ENCODE results near the gene AP5S1.

DNA sequence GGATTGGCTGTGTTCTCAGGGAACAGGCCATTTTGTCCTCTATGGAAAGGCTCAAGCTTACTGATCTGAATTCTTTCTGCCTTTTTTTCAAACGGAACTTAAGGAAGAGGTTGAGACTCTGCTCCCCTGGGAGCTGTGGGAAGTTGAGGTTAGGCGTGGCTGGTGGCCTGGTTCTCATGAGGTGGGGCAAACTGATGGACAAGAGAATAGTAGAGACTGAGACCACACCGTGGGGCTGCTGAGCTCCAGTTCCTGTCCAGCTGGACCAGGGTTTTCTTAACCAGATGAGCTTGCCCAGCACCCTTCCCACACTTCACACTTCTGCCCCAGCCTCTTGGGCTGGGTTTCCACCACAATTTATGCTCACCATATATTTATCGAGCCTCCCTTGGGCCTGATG lies 6.1 kb downstream of the AP5S1 start:
- TF ChIP-seq, protein P1, sequence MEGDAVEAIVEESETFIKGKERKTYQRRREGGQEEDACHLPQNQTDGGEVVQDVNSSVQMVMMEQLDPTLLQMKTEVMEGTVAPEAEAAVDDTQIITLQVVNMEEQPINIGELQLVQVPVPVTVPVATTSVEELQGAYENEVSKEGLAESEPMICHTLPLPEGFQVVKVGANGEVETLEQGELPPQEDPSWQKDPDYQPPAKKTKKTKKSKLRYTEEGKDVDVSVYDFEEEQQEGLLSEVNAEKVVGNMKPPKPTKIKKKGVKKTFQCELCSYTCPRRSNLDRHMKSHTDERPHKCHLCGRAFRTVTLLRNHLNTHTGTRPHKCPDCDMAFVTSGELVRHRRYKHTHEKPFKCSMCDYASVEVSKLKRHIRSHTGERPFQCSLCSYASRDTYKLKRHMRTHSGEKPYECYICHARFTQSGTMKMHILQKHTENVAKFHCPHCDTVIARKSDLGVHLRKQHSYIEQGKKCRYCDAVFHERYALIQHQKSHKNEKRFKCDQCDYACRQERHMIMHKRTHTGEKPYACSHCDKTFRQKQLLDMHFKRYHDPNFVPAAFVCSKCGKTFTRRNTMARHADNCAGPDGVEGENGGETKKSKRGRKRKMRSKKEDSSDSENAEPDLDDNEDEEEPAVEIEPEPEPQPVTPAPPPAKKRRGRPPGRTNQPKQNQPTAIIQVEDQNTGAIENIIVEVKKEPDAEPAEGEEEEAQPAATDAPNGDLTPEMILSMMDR (IDR thresholded peaks at IDR 0.05) = no peak
- TF ChIP-seq POLR2A (IDR thresholded peaks at IDR 0.05) = no peak

All from uterus (tissue), 2 donors.